ENCODE measurements around the gene PPP2R1A.

Gene PPP2R1A

DNA sequence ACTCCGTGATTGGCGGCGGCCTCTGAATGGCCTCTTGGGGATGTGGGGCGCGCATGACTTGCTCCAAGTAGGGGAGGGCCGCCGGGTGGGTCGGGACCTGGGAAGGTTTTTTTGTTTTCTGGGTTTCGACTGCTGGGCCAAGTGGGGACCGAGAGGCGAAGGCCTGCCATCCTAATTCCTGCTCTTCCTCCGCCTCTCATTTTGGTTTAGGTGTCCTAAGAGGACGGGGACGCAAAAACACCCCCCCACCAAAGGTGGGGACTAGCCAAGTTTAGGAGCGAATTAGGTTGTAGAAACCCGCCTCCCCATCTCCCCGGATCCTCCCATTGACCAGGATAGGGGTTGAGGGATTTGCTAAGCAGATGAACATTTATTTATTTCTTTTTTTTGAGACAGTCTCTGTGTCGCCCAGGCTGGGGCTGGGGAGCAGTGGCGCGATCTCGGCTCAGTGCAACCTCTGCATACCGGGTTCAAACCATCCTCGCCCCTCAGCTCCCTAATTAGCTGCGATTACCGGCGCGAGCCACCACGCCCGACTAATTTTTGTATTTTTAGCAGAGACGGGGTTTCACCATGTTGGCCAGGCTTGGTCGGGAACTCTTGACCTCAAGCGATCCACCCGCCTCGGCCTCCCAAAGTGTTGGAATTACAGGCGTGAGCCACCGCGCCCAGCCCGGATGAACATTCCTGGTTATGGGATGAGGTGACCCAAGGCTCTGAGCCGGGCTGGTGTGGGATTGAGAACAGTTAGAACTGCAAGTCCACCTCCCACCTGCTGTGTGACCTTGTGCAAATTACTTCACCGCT, 838 bp downstream of the PPP2R1A start:
- POLR2A ChIA-PET = no interaction called here
- TF ChIP-seq ZNF596 (tag by site-specific recombination; IDR thresholded peaks at IDR 0.05) (no peak), ZNF114 (tag by site-specific recombination; IDR thresholded peaks at IDR 0.05) (no peak), ZNF202 (tag by site-specific recombination; IDR thresholded peaks at IDR 0.05; ENCODE audit: borderline replicate concordance) (no peak), ZNF335 (tag by site-specific recombination; conservative IDR thresholded peaks at IDR 0.05) (peak; percentile 81), RBAK (tag by site-specific recombination; IDR thresholded peaks at IDR 0.05) (no peak), ZNF626 (tag by site-specific recombination; IDR thresholded peaks at IDR 0.05) (no peak), SETDB1 (IDR thresholded peaks at IDR 0.05; ENCODE audit: insufficient read length, low read length) (no peak), SCRT2 (tag by site-specific recombination; IDR thresholded peaks at IDR 0.05) (no peak), ZBTB7A (tag by site-specific recombination; IDR thresholded peaks at IDR 0.05; ENCODE audit: low read depth) (no peak), ZNF146 (tag by site-specific recombination; IDR thresholded peaks at IDR 0.05) (no peak), EGR2 (tag by site-specific recombination; IDR thresholded peaks at IDR 0.05; ENCODE audit: low read depth) (no peak), YY2 (tag by site-specific recombination; IDR thresholded peaks at IDR 0.05) (no peak), ZNF350 (tag by site-specific recombination; IDR thresholded peaks at IDR 0.05) (no peak), ZNF629 (tag by site-specific recombination; IDR thresholded peaks at IDR 0.05) (no peak), ZNF174 (tag by site-specific recombination; IDR thresholded peaks at IDR 0.05) (no peak)
- TF ChIP-seq, protein P1, sequence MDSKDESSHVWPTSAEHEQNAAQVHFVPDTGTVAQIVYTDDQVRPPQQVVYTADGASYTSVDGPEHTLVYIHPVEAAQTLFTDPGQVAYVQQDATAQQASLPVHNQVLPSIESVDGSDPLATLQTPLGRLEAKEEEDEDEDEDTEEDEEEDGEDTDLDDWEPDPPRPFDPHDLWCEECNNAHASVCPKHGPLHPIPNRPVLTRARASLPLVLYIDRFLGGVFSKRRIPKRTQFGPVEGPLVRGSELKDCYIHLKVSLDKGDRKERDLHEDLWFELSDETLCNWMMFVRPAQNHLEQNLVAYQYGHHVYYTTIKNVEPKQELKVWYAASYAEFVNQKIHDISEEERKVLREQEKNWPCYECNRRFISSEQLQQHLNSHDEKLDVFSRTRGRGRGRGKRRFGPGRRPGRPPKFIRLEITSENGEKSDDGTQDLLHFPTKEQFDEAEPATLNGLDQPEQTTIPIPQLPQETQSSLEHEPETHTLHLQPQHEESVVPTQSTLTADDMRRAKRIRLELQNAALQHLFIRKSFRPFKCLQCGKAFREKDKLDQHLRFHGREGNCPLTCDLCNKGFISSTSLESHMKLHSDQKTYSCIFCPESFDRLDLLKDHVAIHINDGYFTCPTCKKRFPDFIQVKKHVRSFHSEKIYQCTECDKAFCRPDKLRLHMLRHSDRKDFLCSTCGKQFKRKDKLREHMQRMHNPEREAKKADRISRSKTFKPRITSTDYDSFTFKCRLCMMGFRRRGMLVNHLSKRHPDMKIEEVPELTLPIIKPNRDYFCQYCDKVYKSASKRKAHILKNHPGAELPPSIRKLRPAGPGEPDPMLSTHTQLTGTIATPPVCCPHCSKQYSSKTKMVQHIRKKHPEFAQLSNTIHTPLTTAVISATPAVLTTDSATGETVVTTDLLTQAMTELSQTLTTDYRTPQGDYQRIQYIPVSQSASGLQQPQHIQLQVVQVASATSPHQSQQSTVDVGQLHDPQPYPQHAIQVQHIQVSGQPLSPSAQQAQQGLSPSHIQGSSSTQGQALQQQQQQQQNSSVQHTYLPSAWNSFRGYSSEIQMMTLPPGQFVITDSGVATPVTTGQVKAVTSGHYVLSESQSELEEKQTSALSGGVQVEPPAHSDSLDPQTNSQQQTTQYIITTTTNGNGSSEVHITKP (tag by site-specific recombination; IDR thresholded peaks at IDR 0.05) = peak; percentile 84
- TF ChIP-seq, protein P2, sequence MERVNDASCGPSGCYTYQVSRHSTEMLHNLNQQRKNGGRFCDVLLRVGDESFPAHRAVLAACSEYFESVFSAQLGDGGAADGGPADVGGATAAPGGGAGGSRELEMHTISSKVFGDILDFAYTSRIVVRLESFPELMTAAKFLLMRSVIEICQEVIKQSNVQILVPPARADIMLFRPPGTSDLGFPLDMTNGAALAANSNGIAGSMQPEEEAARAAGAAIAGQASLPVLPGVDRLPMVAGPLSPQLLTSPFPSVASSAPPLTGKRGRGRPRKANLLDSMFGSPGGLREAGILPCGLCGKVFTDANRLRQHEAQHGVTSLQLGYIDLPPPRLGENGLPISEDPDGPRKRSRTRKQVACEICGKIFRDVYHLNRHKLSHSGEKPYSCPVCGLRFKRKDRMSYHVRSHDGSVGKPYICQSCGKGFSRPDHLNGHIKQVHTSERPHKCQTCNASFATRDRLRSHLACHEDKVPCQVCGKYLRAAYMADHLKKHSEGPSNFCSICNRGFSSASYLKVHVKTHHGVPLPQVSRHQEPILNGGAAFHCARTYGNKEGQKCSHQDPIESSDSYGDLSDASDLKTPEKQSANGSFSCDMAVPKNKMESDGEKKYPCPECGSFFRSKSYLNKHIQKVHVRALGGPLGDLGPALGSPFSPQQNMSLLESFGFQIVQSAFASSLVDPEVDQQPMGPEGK (tag by site-specific recombination; IDR thresholded peaks at IDR 0.05) = no peak
- TF ChIP-seq, protein P3, sequence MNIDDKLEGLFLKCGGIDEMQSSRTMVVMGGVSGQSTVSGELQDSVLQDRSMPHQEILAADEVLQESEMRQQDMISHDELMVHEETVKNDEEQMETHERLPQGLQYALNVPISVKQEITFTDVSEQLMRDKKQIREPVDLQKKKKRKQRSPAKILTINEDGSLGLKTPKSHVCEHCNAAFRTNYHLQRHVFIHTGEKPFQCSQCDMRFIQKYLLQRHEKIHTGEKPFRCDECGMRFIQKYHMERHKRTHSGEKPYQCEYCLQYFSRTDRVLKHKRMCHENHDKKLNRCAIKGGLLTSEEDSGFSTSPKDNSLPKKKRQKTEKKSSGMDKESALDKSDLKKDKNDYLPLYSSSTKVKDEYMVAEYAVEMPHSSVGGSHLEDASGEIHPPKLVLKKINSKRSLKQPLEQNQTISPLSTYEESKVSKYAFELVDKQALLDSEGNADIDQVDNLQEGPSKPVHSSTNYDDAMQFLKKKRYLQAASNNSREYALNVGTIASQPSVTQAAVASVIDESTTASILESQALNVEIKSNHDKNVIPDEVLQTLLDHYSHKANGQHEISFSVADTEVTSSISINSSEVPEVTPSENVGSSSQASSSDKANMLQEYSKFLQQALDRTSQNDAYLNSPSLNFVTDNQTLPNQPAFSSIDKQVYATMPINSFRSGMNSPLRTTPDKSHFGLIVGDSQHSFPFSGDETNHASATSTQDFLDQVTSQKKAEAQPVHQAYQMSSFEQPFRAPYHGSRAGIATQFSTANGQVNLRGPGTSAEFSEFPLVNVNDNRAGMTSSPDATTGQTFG (tag by site-specific recombination; IDR thresholded peaks at IDR 0.05; ENCODE audit: borderline replicate concordance) = no peak
- TF ChIP-seq, protein P4, sequence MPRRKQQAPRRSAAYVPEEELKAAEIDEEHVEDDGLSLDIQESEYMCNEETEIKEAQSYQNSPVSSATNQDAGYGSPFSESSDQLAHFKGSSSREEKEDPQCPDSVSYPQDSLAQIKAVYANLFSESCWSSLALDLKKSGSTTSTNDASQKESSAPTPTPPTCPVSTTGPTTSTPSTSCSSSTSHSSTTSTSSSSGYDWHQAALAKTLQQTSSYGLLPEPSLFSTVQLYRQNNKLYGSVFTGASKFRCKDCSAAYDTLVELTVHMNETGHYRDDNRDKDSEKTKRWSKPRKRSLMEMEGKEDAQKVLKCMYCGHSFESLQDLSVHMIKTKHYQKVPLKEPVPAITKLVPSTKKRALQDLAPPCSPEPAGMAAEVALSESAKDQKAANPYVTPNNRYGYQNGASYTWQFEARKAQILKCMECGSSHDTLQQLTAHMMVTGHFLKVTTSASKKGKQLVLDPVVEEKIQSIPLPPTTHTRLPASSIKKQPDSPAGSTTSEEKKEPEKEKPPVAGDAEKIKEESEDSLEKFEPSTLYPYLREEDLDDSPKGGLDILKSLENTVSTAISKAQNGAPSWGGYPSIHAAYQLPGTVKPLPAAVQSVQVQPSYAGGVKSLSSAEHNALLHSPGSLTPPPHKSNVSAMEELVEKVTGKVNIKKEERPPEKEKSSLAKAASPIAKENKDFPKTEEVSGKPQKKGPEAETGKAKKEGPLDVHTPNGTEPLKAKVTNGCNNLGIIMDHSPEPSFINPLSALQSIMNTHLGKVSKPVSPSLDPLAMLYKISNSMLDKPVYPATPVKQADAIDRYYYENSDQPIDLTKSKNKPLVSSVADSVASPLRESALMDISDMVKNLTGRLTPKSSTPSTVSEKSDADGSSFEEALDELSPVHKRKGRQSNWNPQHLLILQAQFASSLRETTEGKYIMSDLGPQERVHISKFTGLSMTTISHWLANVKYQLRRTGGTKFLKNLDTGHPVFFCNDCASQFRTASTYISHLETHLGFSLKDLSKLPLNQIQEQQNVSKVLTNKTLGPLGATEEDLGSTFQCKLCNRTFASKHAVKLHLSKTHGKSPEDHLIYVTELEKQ (tag by site-specific recombination; IDR thresholded peaks at IDR 0.05; ENCODE audit: borderline replicate concordance) = no peak
- TF ChIP-seq, protein P5, sequence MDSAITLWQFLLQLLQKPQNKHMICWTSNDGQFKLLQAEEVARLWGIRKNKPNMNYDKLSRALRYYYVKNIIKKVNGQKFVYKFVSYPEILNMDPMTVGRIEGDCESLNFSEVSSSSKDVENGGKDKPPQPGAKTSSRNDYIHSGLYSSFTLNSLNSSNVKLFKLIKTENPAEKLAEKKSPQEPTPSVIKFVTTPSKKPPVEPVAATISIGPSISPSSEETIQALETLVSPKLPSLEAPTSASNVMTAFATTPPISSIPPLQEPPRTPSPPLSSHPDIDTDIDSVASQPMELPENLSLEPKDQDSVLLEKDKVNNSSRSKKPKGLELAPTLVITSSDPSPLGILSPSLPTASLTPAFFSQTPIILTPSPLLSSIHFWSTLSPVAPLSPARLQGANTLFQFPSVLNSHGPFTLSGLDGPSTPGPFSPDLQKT (IDR thresholded peaks at IDR 0.05; ENCODE audit: borderline replicate concordance, low read depth, low read length) = no peak
- TF ChIP-seq, protein P6, sequence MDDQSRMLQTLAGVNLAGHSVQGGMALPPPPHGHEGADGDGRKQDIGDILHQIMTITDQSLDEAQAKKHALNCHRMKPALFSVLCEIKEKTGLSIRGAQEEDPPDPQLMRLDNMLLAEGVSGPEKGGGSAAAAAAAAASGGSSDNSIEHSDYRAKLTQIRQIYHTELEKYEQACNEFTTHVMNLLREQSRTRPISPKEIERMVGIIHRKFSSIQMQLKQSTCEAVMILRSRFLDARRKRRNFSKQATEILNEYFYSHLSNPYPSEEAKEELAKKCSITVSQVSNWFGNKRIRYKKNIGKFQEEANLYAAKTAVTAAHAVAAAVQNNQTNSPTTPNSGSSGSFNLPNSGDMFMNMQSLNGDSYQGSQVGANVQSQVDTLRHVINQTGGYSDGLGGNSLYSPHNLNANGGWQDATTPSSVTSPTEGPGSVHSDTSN (CRISPR knock-in tag; IDR thresholded peaks at IDR 0.05) = no peak; the same call in 1 of the 2 replicates

More for the DNA sequence above, 838 bp downstream of the PPP2R1A start:
- H3K9me3 ChIP-seq (ENCODE audit: control insufficient read depth, insufficient read depth, low read depth, low read length) = no peaks in the 10 kb centered on the region
- H3K36me3 ChIP-seq (ENCODE audit: control insufficient read depth in 2 of 2, insufficient read depth in 1 of 2, low read length in 2 of 2) = peaks cover 30 to 42% of the 10 kb centered on the region in 2 experiments
- CTCF ChIA-PET = interaction anchor here (0.6 kb wide), 1 partner anchor 1000 kb away, joined by 3 read pairs; no protein-coding TSS in a partner anchor
- H3K4me1 ChIP-seq (ENCODE audit: control insufficient read depth, insufficient read depth, low read length) = peaks cover 12% of the 10 kb centered on the region; the same call in 1 of the 2 replicates
- peak overlapping the region; percentile 99 for H3K4me3 ChIP-seq (ENCODE audit: low read depth, low read length)
- H3K27ac ChIP-seq (ENCODE audit: extremely low read depth, low read depth, low read length) = peak overlapping the region; percentile 95
